Measurements from ENCODE around the gene AHNAK2. TPM values are rescaled to one million over a fixed set of nuclear protein-coding genes. Genes with fewer than 3 reads are reported as not detected.
A peak's percentile ranks its signal among the peaks of the same experiment; 100 is the strongest.

The AHNAK2 gene
- total RNA-seq, 1 experiment from 2014 or later = 223 TPM

- peaks cover 38% of the 10 kb centered on the region for H3K4me1 ChIP-seq (ENCODE audit: control insufficient read depth, insufficient read depth, low read length)
- no peaks in the 10 kb centered on the region for H3K9me3 ChIP-seq (ENCODE audit: control insufficient read depth, insufficient read depth, low read depth, low read length)
- H3K4me3 ChIP-seq (ENCODE audit: low read depth in 2 of 2, low read length in 2 of 2) = peak overlapping the region; percentile 65 to 77; a peak in 1 of 4 replicates
- intact Hi-C loops (cut with micrococcal nuclease; ENCODE audit: unreplicated experiment) (loop anchor here (5.0 kb wide), 1 partner anchor 70 kb away; no protein-coding TSS in a partner anchor), in situ Hi-C loops (cut with HindIII; ENCODE audit: low pct_unique_long_range_greater_than_20kb, low sequenced_read_pairs) (no loop called here)
- H3K36me3 ChIP-seq (ENCODE audit: control insufficient read depth, insufficient read depth, low read length) = no peaks in the 10 kb centered on the region
- ChIA-PET POLR2A (no interaction called here), CTCF (no interaction called here)
- H3K27ac ChIP-seq (ENCODE audit: low read length) = peak overlapping the region; percentile 93
- ATAC-seq (no peak), DNase-seq (ENCODE audit: low read depth, low spot score) (no peak)
- BruUV-seq (replicated peaks) = no TSS peak
- no peaks in the 10 kb centered on the region for H3K27me3 ChIP-seq (ENCODE audit: control insufficient read depth, insufficient read depth, low read length)
- no peak for TF ChIP-seq TCF7L2 (IDR thresholded peaks at IDR 0.05; ENCODE audit: low read depth, low read length)
- TF ChIP-seq, protein P1, sequence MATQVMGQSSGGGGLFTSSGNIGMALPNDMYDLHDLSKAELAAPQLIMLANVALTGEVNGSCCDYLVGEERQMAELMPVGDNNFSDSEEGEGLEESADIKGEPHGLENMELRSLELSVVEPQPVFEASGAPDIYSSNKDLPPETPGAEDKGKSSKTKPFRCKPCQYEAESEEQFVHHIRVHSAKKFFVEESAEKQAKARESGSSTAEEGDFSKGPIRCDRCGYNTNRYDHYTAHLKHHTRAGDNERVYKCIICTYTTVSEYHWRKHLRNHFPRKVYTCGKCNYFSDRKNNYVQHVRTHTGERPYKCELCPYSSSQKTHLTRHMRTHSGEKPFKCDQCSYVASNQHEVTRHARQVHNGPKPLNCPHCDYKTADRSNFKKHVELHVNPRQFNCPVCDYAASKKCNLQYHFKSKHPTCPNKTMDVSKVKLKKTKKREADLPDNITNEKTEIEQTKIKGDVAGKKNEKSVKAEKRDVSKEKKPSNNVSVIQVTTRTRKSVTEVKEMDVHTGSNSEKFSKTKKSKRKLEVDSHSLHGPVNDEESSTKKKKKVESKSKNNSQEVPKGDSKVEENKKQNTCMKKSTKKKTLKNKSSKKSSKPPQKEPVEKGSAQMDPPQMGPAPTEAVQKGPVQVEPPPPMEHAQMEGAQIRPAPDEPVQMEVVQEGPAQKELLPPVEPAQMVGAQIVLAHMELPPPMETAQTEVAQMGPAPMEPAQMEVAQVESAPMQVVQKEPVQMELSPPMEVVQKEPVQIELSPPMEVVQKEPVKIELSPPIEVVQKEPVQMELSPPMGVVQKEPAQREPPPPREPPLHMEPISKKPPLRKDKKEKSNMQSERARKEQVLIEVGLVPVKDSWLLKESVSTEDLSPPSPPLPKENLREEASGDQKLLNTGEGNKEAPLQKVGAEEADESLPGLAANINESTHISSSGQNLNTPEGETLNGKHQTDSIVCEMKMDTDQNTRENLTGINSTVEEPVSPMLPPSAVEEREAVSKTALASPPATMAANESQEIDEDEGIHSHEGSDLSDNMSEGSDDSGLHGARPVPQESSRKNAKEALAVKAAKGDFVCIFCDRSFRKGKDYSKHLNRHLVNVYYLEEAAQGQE (IDR thresholded peaks at IDR 0.05; ENCODE audit: insufficient read depth in 1 of 2, low read depth in 2 of 2, low read length in 1 of 2) = no peak
- TF ChIP-seq POLR2AphosphoS5 (IDR thresholded peaks at IDR 0.05; ENCODE audit: low read depth, low read length) = no peak
- no peak for TF ChIP-seq SIN3A (IDR thresholded peaks at IDR 0.05; ENCODE audit: borderline replicate concordance, insufficient read depth, low read depth, low read length)
- no peak for TF ChIP-seq CTCF (IDR thresholded peaks at IDR 0.05)
These were observed 11.2 kb downstream of the AHNAK2 start for GRCh38 chr14:104966981-104967385.

GRCh38 chr14:104966261-104966865, 11.8 kb downstream of the AHNAK2 start:
- TF ChIP-seq POLR2AphosphoS5 (IDR thresholded peaks at IDR 0.05; ENCODE audit: low read depth, low read length) (0 out of 2 replicates have a peak, but pooled peaks have one; percentile 11), TCF7L2 (IDR thresholded peaks at IDR 0.05; ENCODE audit: low read depth, low read length) (no peak)
- CTCF ChIA-PET = no interaction called here
- Histone ChIP-seq H3K9me3 (ENCODE audit: control insufficient read depth, insufficient read depth, low read depth, low read length) (no peaks in the 10 kb centered on the region), H3K4me1 (ENCODE audit: control insufficient read depth, insufficient read depth, low read length) (peaks cover 32% of the 10 kb centered on the region), H3K36me3 (ENCODE audit: control insufficient read depth, insufficient read depth, low read length) (no peaks in the 10 kb centered on the region), H3K4me3 (ENCODE audit: low read depth in 2 of 2, low read length in 2 of 2) (no peak overlapping the region), H3K27ac (ENCODE audit: low read length) (peak overlapping the region; percentile 93), H3K27me3 (ENCODE audit: control insufficient read depth, insufficient read depth, low read length) (no peaks in the 10 kb centered on the region)
- ATAC-seq (no peak), DNase-seq (ENCODE audit: low read depth, low spot score) (no peak)
- in situ Hi-C loops (cut with HindIII; ENCODE audit: low pct_unique_long_range_greater_than_20kb, low sequenced_read_pairs) (no loop called here), intact Hi-C loops (cut with micrococcal nuclease; ENCODE audit: unreplicated experiment) (loop anchor here (5.0 kb wide), 1 partner anchor 69 kb away; no protein-coding TSS in a partner anchor)
- POLR2A ChIA-PET = no interaction called here
- no TSS peak for BruUV-seq (replicated peaks)

GRCh38 chr14:104965561-104966231, 12.5 kb downstream of the AHNAK2 start:
- ATAC-seq = no peak
- DNase-seq (ENCODE audit: low read depth, low spot score) = no peak
- Histone ChIP-seq H3K9me3 (ENCODE audit: control insufficient read depth, insufficient read depth, low read depth, low read length) (no peaks in the 10 kb centered on the region), H3K27me3 (ENCODE audit: control insufficient read depth, insufficient read depth, low read length) (no peaks in the 10 kb centered on the region), H3K27ac (ENCODE audit: low read length) (no peak overlapping the region), H3K4me3 (ENCODE audit: low read depth in 2 of 2, low read length in 2 of 2) (no peak overlapping the region), H3K4me1 (ENCODE audit: control insufficient read depth, insufficient read depth, low read length) (peaks cover 25% of the 10 kb centered on the region), H3K36me3 (ENCODE audit: control insufficient read depth, insufficient read depth, low read length) (no peaks in the 10 kb centered on the region)
- in situ Hi-C loops (cut with HindIII; ENCODE audit: low pct_unique_long_range_greater_than_20kb, low sequenced_read_pairs) = no loop called here
- ChIA-PET CTCF (no interaction called here), POLR2A (no interaction called here)
- no TSS peak for BruUV-seq (replicated peaks)
- intact Hi-C loops (cut with micrococcal nuclease; ENCODE audit: unreplicated experiment) = loop anchor here (5.0 kb wide), 1 partner anchor 68 kb away; no protein-coding TSS in a partner anchor
- TF ChIP-seq SIN3A (IDR thresholded peaks at IDR 0.05; ENCODE audit: borderline replicate concordance, insufficient read depth, low read depth, low read length) (no peak), CTCF (IDR thresholded peaks at IDR 0.05) (no peak), POLR2AphosphoS5 (IDR thresholded peaks at IDR 0.05; ENCODE audit: low read depth, low read length) (peak; percentile 13; the same call in 1 of the 2 replicates), TCF7L2 (IDR thresholded peaks at IDR 0.05; ENCODE audit: low read depth, low read length) (no peak)
- TF ChIP-seq, protein P1 (IDR thresholded peaks at IDR 0.05; ENCODE audit: insufficient read depth in 1 of 2, low read depth in 2 of 2, low read length in 1 of 2) = no peak
